Measurements from ENCODE around the gene TOX3.

DNA sequence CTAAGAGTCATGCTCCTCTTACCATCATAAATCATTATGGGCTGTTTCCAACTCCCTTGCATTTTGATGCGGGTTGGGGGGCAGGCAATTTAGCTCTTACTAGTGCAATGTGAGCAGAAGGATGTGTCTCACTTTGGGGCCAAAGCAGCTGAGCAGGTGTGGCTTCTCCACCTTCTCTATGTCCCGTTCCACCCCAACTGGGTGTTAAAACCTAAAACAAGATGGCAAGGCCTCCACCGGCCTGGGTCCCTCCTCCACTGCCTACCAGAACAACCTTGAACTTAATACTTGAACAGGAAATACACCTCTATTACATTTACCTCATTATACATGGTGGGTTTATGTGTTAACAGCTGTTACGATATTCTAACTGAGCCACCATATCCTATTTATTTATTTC is 52.8 kb downstream of the TOX3 start:
- no peak for TF ChIP-seq ZFP3 (CRISPR knock-in tag; IDR thresholded peaks at IDR 0.05)
- TF ChIP-seq TOX (CRISPR knock-in tag; IDR thresholded peaks at IDR 0.05; ENCODE audit: borderline replicate concordance), result no peak
- TF ChIP-seq, protein P1, sequence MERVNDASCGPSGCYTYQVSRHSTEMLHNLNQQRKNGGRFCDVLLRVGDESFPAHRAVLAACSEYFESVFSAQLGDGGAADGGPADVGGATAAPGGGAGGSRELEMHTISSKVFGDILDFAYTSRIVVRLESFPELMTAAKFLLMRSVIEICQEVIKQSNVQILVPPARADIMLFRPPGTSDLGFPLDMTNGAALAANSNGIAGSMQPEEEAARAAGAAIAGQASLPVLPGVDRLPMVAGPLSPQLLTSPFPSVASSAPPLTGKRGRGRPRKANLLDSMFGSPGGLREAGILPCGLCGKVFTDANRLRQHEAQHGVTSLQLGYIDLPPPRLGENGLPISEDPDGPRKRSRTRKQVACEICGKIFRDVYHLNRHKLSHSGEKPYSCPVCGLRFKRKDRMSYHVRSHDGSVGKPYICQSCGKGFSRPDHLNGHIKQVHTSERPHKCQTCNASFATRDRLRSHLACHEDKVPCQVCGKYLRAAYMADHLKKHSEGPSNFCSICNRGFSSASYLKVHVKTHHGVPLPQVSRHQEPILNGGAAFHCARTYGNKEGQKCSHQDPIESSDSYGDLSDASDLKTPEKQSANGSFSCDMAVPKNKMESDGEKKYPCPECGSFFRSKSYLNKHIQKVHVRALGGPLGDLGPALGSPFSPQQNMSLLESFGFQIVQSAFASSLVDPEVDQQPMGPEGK (CRISPR knock-in tag; IDR thresholded peaks at IDR 0.05; ENCODE audit: borderline replicate concordance), result no peak
- no peak for TF ChIP-seq BACH2 (CRISPR knock-in tag; IDR thresholded peaks at IDR 0.05; ENCODE audit: borderline replicate concordance)
